NCI-H2227 (cell line): Measurements from ENCODE around the gene RASSF5.
A peak's percentile ranks its signal among the peaks of the same experiment; 100 is the strongest.

Source experiments
- DNase-seq: peaks from one replicate; lab custom pipeline; 2025; ENCODE audit not compliant: unreplicated experiment; lab: John Stamatoyannopoulos, UW

Gene RASSF5

DNA sequence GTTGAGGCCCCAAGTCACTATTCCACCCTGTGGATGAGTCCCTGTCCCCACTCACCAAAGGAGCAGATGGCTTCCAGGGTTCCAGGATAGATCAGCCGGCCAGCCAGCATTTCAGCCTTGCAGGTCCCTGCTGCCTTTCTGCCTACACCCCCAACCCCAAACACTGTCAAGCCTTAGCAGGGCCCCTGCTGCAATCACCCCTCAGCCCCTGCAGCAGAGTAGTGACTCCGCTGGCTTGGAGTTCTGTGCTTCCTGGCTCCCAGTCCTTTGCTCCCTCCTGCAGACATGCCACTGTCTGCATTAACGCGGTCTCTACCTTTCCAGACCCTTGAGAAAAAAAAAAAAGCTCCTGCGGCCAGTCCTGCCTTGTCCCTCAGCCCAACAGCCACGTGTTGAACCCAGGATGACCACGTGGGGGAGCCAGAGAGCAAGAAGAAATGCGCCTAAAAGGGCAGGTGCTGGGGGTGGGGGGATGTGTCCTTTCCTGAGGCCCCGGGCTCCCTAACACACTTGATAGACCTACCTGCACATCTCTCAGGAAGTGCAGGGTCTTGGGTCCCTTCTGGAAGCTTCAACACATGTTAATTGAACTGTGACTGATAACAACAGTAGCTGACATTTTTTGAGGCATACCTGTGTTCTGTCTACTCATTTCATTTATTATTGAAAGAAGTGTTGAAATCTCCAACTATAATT is 37.4 kb downstream of the RASSF5 start:
- DNase-seq: peak; percentile 84

- no peak for DNase-seq
Measured at GRCh38 chr1:206545351-206545750, 38.0 kb downstream of the RASSF5 start.

GRCh38 chr1:206547104-206547503 is 39.8 kb downstream of the RASSF5 start:
- DNase-seq: no peak

GRCh38 chr1:206550446-206550845 is 43.1 kb downstream of the RASSF5 start:
- peak; percentile 50 for DNase-seq

GRCh38 chr1:206551296-206551985 is 44.1 kb downstream of the RASSF5 start:
- DNase-seq: no peak

- no peak for DNase-seq
Measured at GRCh38 chr1:206551986-206552326, 44.6 kb downstream of the RASSF5 start.

GRCh38 chr1:206554211-206554610 is 46.9 kb downstream of the RASSF5 start:
- no peak for DNase-seq

- no peak for DNase-seq
Measured at GRCh38 chr1:206554701-206555472, 47.6 kb downstream of the RASSF5 start.

DNA sequence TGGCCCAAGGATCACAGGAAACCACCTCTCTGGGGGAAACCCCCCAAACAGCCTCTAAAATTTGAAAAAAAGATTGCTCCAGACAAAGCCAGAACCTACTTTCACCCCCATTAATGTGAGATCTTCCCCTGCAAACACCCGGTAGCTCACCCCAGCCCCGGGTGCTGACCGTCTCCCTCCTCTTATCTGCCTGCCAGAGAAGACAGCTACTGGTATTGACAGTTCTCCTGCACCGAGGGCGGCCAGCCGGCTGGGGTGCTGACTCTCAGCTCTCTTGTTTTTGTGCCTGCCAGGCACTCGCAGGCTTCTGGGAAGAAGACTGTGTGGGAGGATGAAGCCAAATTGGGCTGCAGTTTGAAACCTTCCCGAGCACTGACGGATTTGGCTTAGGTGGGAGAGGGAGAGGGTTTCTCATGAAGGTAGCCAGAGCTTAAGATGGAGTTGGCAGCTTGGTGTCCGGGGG is 48.2 kb downstream of the RASSF5 start:
- DNase-seq: no peak

GRCh38 chr1:206556047-206556749 is 48.9 kb downstream of the RASSF5 start:
- peak; percentile 8 for DNase-seq

DNA sequence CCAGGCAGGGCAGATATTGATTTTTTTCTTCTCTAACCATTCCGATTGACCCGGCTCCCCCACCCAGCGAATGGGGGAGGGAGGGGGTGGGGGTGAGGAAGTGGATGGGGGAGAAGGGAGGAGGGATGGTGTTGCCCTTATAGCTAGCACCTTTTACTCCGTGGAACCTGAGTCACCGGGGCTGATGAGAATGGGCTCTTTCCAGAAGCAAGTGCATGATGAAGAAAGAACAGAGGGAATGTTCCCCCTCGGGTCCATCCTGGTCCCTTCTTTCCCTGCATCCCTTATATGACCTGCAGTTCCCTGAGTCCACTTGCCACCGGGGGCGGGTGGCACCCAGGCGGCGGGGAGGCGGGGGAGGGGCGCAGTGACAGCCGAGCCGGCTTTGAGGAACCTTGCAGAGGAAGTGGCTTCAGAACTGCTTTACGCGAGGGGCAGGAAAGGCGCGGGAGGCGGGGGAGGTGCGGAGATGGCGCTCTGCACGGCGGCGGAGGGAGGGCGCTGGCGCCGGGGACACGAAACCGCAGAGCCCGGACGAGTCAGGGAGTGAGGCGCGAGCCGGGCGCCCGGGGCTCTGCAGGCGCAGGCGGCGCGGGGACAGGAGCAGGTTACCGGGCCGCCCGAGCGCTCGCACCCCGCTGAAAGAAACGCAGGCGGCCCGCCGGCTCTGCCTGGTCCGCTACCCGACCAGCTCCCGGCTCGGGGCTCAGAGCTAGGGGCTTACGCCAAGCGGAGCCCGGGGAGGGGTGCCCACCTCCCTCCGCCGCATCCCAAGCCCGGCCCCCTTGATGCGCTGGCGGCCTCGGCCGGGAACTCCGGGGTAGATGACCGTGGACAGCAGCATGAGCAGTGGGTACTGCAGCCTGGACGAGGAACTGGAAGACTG is 49.7 kb downstream of the RASSF5 start:
- peak; percentile 76 for DNase-seq

- no peak for DNase-seq
Measured at GRCh38 chr1:206557636-206558473, 50.5 kb downstream of the RASSF5 start.

GRCh38 chr1:206558794-206559671 is 51.7 kb downstream of the RASSF5 start:
- no peak for DNase-seq

- DNase-seq: no peak
Measured at GRCh38 chr1:206559672-206559995, 52.3 kb downstream of the RASSF5 start.

DNA sequence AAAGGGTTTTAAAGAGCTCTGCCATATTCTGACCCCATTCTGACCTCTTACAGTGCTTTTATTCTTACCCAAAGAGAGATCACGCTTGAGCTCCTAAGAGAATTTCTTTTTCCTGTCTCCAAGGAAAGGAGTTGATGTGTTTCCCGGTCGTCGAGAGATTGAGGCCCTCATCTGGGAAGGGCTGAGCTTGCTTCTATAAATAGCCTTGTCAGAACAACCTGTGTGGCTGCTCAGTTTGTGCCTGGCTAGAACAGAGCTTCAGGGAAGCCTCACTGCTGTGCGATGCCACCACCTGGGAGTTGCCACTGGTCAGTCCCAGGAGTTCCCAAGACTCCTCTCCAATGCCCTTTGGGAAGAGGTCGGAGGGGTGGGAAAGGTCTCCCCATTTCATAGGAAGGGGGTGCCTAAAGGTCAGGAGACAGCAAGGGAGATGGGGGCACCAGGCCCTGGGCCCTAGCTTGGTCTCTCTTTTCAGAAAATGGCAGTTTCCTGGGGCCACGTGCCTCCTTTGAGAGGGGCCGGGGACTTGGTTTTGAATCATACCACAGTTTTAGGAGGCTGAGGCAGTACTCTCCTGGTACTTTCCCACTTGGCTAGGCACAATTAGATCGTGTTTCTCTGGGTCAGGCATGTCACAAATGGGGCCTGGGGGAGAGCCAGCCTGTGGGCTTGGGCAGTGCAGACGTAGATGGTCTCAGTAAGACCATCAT is 52.8 kb downstream of the RASSF5 start:
- DNase-seq: peak; percentile 70

DNA sequence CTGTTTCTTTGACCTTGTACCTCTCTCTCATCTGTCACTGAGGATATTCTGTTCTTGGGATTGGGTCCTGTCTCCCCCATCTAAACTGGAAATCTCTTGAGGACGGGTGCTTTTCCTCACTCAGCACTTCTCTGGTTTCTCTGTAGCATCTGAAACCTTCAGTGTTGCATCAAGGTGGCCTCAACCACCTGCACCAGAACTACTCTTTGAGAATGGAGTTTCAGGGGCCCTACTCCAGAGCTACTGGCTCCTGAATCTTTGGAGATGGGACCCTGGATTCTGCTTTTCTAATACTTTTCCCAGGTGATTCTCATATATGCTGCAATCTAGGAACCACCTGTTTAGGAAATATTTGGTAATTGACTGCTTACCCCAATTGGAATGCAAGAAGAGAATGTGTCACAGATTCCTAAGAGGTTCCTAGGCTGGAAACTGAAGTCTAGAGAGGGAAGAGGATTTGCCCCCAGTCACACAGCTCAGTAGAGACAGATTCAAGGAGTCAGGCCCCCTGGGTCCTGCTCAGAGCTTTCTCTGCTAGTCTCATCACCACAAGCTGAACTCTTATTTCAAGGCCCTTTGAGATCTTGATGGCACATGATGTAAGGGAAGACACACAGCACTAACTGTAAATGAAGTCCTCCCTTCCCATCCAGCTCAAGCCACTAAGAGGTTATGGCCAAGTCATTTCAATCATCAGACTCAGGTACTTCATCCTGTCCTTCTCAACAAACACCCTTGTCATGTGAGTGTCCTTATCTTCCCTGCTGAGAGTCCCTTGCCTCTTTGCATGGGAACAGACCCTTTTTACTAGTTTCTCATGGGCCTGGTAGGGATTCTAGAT is 56.3 kb downstream of the RASSF5 start:
- DNase-seq: no peak

- no peak for DNase-seq
Measured at GRCh38 chr1:206565995-206566394, 58.7 kb downstream of the RASSF5 start.
